Measurements from ENCODE around the gene TAS2R8.

DNA sequence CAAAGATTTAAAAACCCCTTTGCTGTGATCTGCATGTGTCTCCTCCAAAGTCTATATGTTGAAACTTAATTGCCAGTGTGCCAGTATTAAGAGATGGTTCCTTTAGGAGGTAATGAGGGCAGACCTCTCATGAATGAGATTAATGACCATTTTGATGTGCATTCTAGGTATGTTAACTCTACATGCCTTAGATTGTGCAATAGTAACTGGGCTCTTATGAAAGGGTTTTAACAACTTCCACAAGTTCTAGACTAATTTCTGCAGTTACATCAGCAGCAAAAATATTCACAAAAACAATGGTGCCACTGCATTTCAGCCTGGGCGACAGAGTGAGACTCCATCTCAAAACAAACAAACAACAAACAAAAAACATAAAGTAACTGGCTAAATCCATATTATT, 22.9 kb upstream of the TAS2R8 start:
- TF ChIP-seq, protein P1, sequence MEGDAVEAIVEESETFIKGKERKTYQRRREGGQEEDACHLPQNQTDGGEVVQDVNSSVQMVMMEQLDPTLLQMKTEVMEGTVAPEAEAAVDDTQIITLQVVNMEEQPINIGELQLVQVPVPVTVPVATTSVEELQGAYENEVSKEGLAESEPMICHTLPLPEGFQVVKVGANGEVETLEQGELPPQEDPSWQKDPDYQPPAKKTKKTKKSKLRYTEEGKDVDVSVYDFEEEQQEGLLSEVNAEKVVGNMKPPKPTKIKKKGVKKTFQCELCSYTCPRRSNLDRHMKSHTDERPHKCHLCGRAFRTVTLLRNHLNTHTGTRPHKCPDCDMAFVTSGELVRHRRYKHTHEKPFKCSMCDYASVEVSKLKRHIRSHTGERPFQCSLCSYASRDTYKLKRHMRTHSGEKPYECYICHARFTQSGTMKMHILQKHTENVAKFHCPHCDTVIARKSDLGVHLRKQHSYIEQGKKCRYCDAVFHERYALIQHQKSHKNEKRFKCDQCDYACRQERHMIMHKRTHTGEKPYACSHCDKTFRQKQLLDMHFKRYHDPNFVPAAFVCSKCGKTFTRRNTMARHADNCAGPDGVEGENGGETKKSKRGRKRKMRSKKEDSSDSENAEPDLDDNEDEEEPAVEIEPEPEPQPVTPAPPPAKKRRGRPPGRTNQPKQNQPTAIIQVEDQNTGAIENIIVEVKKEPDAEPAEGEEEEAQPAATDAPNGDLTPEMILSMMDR (IDR thresholded peaks at IDR 0.05; ENCODE audit: poor library complexity, severe bottlenecking), result no peak
- no peak for TF ChIP-seq TAF1 (IDR thresholded peaks at IDR 0.05; ENCODE audit: low read depth)
- no peak for TF ChIP-seq POLR2AphosphoS5 (IDR thresholded peaks at IDR 0.05)
- no peak for TF ChIP-seq EP300 (conservative IDR thresholded peaks at IDR 0.05; ENCODE audit: poor library complexity, severe bottlenecking)
- no peak for TF ChIP-seq EZH2 (IDR thresholded peaks at IDR 0.05; ENCODE audit: borderline replicate concordance, insufficient read depth, low read length, poor library complexity, severe bottlenecking)
- TF ChIP-seq, protein P2, sequence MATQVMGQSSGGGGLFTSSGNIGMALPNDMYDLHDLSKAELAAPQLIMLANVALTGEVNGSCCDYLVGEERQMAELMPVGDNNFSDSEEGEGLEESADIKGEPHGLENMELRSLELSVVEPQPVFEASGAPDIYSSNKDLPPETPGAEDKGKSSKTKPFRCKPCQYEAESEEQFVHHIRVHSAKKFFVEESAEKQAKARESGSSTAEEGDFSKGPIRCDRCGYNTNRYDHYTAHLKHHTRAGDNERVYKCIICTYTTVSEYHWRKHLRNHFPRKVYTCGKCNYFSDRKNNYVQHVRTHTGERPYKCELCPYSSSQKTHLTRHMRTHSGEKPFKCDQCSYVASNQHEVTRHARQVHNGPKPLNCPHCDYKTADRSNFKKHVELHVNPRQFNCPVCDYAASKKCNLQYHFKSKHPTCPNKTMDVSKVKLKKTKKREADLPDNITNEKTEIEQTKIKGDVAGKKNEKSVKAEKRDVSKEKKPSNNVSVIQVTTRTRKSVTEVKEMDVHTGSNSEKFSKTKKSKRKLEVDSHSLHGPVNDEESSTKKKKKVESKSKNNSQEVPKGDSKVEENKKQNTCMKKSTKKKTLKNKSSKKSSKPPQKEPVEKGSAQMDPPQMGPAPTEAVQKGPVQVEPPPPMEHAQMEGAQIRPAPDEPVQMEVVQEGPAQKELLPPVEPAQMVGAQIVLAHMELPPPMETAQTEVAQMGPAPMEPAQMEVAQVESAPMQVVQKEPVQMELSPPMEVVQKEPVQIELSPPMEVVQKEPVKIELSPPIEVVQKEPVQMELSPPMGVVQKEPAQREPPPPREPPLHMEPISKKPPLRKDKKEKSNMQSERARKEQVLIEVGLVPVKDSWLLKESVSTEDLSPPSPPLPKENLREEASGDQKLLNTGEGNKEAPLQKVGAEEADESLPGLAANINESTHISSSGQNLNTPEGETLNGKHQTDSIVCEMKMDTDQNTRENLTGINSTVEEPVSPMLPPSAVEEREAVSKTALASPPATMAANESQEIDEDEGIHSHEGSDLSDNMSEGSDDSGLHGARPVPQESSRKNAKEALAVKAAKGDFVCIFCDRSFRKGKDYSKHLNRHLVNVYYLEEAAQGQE (IDR thresholded peaks at IDR 0.05; ENCODE audit: borderline replicate concordance), result no peak
- TF ChIP-seq RAD21 (conservative IDR thresholded peaks at IDR 0.05), result no peak

Data from neural cell (in vitro differentiated cells).